Measurements from ENCODE around the gene RBM7.

Gene RBM7

GRCh38 chr11:114448749-114449482 is 48.5 kb downstream of the RBM7 start:
- ChIA-PET POLR2A (no interaction called here), CTCF (no interaction called here)
- TF ChIP-seq, protein P1, sequence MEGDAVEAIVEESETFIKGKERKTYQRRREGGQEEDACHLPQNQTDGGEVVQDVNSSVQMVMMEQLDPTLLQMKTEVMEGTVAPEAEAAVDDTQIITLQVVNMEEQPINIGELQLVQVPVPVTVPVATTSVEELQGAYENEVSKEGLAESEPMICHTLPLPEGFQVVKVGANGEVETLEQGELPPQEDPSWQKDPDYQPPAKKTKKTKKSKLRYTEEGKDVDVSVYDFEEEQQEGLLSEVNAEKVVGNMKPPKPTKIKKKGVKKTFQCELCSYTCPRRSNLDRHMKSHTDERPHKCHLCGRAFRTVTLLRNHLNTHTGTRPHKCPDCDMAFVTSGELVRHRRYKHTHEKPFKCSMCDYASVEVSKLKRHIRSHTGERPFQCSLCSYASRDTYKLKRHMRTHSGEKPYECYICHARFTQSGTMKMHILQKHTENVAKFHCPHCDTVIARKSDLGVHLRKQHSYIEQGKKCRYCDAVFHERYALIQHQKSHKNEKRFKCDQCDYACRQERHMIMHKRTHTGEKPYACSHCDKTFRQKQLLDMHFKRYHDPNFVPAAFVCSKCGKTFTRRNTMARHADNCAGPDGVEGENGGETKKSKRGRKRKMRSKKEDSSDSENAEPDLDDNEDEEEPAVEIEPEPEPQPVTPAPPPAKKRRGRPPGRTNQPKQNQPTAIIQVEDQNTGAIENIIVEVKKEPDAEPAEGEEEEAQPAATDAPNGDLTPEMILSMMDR (IDR thresholded peaks at IDR 0.05; ENCODE audit: control extremely low read depth, extremely low read depth, low read depth, missing control alignments), result no peak
- DNase-seq (ENCODE audit: extremely low spot score), result no peak

- POLR2A ChIA-PET, result no interaction called here
- no peak for DNase-seq (ENCODE audit: extremely low spot score)
- TF ChIP-seq, protein P1 (IDR thresholded peaks at IDR 0.05; ENCODE audit: control extremely low read depth, extremely low read depth, low read depth, missing control alignments), result no peak
- CTCF ChIA-PET, result no interaction called here
These were observed 49.4 kb downstream of the RBM7 start for GRCh38 chr11:114449845-114450244.

- CTCF ChIA-PET, result interaction anchor here (2.4 kb wide), 1 partner anchor 9 kb away, joined by 10 read pairs; no protein-coding TSS in a partner anchor
- DNase-seq (ENCODE audit: extremely low spot score), result no peak
- POLR2A ChIA-PET, result no interaction called here
- TF ChIP-seq, protein P1 (IDR thresholded peaks at IDR 0.05; ENCODE audit: control extremely low read depth, extremely low read depth, low read depth, missing control alignments), result no peak
These were observed 51.9 kb downstream of the RBM7 start for GRCh38 chr11:114452399-114452798.

Data from GM10248 (cell line).